Stimulated activated CD8-positive, alpha-beta memory T cell treated with anti-CD3 and anti-CD28 coated beads, Interleukin-7, amount 100 ng/mL, for 48 hours (primary cell): ENCODE data around the gene DISC1.
A peak's percentile ranks its signal among the peaks of the same experiment; 100 is the strongest.

Experiments
- DNase-seq, 2 donors: peaks; one replicate each; pipeline ENCODE4 v3.0.0-alpha.2; 2020; ENCODE audit warnings: low read depth in 1 of 2; ENCODE audit errors: extremely low read depth in 1 of 2

Gene DISC1

DNA sequence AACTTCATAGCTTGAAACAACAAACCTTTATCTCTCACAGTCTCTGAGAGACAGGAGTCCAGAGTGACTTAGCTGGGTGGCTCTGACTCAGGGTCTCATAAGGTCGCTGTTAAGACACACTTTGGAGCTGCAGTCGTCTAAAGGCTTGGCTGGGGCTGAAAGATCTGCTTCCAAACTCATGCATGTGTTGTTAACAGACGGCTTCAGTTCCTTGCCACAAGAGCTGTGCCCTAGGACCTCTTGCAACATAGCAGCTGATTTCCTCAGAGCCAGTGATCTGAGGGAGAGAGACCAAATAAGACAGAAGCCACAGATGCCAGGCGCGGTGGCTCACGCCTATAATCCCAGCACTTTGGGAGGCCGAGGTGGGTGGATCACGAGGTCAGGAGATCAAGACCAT is 176.8 kb downstream of the DISC1 start:
- no peak for DNase-seq

DNA sequence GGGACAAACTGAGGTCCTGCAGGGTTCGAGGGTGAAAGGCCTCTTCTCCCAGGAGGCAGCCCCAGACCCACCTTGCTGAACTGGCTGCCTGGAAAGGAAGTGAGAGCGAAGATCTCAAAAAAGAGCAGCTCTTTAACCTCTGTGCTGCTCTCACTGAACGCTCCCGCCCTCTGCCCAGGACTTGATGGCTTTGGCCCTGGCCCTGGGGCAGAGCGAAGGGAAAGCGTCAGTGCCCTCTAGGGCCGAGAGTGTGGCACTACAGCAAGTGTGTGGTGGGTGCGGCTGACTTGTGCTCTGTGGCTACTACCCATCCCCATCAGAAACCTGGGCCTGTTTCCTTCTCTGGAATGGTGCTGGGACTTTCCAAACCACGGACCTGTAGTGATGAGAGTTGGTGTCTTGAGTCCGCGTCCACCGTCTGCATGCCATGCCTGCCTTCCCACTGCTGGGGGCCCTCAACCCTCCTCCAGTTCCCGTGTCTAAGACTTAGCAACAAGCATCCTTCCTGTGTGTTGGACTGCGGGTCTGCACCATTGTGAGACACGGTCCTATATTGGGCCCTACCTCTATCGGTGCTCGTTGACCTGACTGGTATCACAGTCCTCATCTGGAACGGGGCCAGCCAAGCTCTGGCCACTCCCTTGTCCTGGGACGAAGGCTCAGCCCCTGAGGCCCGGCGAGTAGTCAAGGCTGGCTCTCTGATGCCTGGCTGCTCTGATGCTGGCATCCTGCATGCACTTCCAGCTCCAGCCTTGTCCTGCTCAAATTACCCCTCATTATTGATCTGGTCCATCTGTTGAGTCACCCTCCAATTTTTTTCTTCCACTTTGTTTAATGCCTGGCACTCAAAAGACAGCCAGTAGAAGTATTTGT is 180.3 kb downstream of the DISC1 start:
- peak in 1 of 2 donors; percentile 13 for DNase-seq

DNA sequence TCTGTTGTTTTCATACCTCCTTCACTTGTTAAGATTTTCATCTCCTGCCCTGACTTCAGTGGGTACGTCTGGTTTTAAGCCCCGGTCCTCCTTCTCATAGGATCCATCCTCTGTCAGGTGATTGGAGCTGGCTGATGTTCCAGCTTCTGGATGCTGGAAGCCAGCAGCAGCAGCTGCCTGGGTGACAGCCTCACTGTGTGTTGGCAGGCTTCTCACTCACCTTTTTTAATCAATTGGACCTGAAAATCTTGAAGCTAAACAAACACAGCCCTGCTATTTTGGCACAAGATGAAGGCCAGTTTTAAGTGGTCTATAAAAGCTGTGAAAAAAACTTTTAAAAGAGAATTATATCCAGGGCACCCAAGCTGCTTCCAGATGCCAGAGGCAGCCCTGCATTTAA is 181.0 kb downstream of the DISC1 start:
- DNase-seq, result no peak

DNA sequence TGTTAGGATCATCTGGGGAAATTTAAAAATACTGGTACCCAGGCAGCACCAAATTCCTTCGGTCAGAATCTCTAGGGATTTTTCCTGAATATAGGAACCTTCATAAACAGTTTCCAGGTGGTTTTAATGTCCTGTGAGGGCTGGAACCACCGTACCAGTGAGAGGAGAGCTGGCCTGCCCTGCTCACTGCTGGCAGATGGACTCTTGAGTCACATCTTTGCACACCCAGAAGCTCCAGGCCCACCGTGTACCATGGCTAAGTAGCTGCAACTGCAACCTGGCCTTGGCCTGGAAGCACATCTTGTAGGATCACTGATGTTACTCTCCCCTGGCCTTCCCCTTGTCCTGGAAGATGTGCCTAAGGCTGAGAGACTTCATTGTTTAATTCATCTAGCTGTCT is 181.5 kb downstream of the DISC1 start:
- DNase-seq, result no peak

DNA sequence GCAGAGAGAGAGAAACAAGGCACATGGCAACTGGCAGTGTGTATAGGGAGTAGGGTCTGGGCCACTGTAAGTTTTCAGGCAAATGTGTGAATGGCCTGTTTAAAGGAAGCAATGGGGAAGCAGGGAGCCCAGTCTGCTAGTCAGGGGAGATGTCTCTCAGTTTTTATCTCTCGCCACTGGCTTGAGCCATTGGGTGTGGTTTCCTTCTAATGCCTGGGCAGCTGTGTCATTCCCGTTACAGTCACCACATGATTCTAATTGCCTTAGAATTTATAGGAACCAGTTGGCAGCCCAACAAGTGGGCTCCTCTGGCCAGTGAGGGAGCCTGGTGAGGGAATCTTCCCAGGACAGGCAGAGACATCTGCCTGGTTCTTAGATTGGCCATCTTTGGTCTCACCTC is 182.4 kb downstream of the DISC1 start:
- DNase-seq, result no peak

DNA sequence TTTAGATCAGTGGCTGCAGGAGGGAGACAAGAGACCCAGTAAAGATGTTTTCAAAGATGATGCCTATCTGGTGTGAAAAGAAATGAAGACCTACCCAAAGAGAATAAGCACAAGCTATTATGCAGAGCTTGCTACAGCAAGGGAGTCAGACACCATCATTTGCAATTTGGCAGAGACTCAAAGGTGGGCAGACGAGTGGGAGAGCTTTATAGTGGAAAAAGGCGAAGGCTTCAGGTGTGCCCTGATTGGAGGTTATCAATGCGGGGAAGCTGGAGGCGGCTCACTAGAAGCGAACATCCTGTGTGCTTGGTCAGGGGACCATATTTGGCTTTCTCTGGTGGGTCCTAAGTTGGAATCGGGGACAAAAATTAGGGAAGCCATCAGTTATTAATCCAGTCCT is 183.8 kb downstream of the DISC1 start:
- DNase-seq, result no peak

DNA sequence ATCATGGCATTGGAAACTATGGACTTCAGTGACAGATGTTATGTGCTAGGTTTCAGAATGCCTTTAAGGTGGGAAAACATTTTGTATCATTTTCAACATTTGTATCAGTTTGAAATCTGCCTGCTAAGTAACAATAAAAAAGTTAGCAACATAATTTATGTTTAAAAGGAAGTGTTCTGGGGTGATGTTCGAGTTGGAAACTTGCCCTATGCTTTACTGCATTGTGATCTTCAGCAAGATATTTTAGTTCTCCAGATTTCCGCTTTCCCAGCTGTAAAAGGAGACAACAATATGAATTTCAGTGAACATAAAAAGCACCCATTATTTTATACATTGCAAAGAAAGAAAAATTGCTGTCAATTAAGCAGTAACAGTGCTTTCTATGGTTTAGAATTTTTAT is 187.4 kb downstream of the DISC1 start:
- DNase-seq, result no peak

DNA sequence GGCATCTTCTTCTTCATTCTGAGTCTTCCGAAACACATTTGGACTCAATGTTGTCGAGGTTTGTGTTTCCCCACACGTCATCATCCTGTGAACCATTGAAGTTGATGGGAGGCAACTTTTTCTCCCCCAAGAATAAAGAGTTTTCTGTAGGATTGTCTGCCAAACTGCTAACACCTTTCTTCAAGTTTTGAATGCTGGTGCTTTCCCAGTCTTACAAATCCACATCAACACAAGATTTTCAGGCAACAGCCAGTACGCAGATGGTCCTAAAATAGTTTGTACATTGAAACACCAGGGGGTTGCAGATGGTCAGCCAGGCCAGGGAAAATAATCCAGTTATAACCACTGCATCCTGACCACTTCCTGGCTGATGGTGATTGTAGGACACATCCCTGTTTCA is 187.9 kb downstream of the DISC1 start:
- no peak for DNase-seq

DNA sequence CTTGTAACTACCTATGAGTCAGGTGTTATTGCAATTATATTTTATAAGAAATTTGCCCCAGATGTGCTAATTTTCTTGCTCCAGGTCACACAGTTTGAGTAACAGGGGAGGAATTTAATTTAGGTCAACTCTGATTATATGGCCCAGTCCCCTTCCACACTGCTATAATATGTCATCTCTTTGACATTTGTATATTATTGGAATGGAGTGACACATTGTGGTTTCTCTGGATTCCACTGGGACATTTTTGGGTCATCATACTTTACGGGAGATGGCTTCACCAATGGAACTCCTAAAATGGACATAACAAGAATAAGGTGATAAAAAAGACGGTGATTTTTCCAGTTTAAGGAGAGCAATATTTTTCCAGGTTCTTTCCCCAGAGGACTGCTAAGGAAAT is 191.2 kb downstream of the DISC1 start:
- DNase-seq, result no peak

DNA sequence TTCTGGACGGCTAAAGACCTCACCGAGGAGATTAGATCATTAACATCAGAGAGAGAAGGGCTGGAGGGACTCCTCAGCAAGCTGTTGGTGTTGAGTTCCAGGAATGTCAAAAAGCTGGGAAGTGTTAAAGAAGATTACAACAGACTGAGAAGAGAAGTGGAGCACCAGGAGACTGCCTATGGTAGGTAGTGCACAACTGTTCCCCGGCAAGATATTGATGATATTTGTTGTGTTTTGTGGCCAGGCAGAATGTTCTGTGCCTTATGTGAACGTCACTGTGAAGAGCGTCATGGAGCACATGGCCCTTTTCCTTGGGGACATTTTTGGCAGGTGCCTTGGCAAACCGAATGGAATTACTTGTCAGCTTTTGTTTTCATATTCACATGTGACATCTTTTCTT is 191.7 kb downstream of the DISC1 start:
- no peak for DNase-seq

DNA sequence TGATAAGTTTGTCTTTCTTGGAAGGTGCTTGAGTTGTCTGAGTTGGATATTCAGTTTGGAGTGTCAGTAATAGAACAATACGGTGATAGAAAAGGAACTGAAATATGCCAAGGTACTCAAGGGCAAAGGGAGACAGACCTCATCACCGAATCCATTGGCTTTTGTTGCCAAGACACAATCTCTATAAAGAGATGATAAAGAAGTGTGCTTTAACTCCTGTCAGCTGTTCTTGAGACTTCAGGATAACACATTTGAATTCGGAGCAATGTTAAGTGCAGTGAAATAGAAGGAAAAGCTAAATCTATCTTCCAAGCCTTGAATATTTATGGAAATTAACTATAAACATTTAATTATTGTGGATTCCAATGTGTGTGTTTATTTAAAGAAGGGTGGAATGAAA is 194.7 kb downstream of the DISC1 start:
- no peak for DNase-seq

DNA sequence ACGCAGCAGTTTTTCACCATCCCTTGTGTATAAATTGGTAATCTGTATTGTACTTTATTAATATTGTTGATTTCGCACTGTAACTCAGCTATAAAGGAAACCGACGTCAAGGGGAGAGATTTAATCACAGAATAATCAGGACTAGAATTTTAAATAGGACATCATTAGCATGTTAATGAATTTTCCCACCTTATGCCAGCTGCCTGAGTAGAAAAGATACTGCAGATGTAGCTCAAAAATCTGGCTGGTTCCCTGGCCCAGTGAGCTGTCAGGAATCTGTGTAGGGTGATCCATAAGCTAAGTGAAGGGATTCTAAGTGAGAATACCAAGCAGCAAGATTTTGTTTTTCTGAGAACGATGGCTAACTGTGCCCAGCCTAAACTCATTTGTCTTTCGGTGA is 195.5 kb downstream of the DISC1 start:
- DNase-seq, result no peak

DNA sequence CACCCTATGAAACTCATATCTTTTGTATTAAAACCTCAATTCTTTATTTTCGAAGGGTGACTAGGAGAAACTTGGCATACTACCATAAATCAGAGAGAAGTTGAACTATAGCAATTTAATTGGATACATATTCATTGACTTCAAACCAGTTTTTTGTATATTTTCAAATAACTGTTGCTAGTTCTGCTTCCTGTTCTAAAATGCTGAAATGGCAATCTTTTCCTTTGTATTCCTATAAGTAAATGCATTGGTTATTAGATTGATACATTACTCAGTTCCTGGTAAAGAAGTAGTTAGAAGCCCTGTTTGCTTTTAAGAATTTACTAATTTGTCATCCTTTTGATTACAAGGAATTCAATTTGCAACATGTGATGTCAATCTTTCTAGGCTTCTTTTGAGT is 200.0 kb downstream of the DISC1 start:
- no peak for DNase-seq

DNA sequence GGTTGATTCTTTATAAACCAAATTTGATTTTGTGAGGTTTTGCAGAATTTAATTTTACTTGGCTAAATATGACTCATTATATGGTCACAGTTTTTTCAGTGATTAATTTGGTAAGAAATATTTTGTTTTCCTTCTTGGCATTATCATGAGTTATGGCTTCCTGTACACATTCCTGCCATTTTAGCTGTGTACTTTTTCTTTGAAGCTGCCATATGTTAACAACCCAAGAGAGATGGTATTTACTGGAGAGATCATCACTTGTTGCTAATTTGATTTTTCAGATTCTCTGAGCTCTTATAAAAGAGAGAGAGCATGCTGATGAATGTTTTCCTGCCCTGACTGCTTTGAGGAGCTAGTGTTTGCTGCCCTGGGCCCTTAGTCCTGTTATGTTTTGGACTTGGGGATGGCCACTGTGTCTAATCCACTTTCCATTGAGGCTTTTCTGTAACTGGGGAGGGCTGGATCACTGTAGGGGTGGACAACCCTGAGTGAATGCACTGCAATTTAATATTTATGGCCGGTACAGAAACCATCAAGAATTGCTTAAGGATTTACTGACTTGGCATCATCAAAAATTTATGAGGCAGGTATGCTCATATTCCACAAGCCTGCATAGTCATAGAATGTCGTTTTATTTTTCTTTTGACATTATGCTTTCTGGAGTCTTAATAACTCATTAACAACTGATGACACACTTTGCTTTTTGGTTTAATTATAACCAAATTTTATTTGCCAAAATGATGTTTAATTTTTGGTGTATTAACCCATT is 200.9 kb downstream of the DISC1 start:
- DNase-seq, result no peak

DNA sequence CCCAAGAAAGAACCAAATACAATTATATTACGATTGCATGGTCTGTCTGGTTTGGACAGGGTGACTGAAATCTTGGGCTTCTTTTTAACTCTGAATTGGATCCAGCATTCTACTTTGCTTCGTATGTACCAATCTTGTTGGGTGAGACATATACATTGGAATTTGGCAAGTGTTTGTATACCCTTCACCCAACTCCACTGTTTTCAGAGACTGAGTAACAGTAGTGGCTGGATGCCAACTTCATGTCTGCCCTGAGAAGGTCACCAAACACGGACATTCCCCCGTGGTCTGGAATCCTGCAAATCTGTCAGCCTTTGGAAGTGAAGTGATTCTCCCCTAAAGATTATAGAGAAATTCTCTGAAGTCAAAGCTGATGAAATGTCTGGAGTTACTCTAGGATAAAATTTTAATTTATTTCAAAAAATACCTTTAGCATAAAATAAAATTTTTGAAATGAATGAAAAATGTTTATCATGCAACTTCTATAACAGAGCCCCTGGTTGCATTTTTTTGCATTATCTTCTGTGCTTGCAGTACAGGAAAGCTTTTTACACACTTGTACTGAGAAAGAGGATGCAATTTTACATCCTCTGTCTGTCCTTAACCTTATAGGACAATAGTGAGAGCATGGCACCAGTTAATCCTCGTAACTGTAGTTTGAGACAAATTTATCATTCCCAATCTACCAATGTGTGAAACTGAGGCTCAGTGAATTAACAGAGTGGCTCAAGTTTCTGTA is 201.8 kb downstream of the DISC1 start:
- DNase-seq, result no peak

DNA sequence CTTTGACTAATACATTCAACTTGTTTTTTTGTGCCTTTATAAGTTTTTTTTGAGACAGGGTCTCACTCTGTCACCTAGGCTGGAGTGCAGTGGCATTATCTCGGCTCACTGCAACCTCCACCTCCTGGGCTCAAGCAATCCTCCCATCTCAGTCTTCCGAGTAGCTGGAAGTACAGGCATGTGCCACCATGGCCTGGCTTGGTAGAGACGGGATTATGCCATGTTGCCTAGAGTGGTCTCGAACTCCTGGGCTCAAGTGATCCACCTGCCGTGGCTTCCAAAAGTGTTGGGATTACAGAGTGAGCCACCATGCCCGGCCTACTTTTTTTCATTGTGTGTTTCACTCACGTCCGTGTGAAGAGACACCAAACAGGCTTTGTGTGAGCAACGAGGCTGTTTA is 202.7 kb downstream of the DISC1 start:
- no peak for DNase-seq

DNA sequence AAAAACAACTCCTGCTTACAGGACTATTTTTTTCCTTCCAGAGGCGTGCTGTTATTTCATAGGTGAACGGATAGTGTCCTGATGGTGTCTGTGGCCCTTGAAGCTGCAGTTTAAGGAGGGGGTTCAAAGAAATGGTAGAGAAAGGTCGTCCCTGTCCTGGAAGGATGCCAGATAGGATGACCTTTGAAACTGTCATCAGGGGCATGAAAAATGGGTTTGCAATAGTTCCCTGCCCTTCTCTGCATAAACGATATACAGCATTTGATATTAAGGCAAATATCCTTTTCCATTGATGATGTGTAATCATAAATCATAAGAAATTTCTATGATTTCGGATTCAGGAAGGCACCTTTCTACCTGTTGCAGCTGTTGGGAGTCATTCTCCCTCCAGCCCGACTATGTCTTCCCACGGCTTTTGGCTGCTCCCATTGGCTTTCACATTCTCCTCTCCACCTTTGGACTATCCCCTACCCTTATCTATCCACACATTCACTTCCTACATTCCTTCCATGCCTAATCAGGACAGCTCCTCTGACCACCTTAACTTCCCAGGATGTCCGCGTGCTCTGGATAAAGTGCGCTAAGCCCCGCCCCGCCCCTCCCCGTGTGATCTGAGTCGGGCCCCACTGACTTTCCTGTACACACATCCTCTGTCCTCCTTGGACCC is 209.8 kb downstream of the DISC1 start:
- DNase-seq, result no peak

DNA sequence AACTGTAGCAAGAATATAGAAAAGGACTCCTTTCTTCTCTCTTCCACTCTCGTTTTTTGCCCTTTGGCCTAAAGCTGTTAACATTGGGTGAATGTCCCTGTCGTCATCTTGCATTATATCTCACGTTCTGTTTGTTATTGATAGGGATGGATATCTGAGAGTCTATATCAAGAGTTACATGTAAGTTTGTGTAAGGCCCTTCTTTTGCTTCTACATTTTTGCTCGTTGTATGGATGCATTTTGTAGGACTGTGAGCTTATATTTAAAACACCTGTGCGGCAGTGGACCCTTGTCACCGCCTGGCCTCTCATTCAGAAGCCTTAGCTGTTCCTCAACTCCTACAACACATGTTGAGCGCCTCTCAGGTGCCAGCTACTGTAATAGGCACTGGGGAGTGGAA is 211.9 kb downstream of the DISC1 start:
- no peak for DNase-seq

DNA sequence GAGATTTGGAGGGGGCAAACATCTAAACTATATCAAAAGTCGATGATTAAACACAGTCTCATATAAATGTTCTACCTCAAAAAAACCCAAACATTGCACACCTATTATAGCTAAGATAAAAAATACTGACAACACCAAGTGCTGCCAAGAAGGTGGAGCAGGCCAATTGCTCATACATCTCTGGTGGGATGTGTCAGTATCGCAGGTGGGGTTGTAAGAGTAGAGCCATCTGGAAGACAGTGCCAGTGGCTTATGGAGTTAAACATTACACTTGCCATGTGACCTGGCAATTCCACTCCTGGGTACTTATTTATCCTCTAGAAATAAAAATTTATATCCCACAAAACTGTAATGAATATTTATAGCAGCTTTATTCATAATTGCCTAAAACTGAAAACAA is 213.4 kb downstream of the DISC1 start:
- no peak for DNase-seq

DNA sequence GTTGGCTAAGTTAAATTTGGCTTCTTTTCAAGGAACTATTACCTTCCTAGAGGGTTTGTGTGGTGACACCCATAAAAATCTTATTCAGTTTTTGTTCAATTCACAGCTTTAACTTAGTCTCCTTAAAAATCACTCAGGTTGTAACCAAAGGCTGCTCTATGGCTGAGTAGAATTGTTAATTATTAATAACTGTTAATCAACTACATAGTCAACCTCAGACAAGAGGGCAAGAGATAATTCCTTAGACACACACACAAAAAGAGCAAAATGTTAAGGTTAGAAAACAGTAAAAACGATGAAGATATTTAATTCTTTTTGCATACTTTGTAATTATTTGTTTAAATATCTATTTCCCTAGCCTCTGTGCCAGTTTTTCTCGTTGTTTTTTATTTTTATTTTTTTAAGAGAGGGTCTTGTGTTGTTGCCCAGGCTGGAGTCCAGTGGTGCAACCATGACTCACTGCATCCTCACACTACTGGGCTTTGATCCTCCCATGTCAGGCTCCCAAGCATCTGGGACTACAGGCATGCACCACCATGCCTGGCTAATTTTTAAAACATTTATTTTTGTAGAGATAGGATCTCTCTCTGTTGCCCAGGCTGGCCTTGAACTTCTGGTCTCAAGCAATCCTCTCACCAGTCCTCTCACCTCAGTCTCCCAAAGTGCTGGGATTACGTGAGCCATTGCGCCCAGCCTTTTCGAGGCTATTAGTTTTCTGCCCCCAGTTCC is 215.2 kb downstream of the DISC1 start:
- DNase-seq, result no peak
